GM08714 (cell line): Measurements from ENCODE around the gene KRT9.
"Not testable (repeated sequence)": the region's sequence is repeated elsewhere in the genome, so short reads cannot be mapped to it uniquely, and the experiment has no call there.

Experiments
- H3K4me3 ChIP-seq: fragments of 200-500 bp; sonication (Bioruptor generic); 2 replicates; pipeline ENCODE4 v1.5.1; 2014; ENCODE audit warnings: mild to moderate bottlenecking, low read length, inconsistent platforms
- ZNF274 ChIP-seq: IDR thresholded peaks from 2 replicates; pipeline ENCODE4 v1.6.1; 2012; ENCODE audit warnings: mild to moderate bottlenecking, low read depth, low read length

Gene KRT9

DNA sequence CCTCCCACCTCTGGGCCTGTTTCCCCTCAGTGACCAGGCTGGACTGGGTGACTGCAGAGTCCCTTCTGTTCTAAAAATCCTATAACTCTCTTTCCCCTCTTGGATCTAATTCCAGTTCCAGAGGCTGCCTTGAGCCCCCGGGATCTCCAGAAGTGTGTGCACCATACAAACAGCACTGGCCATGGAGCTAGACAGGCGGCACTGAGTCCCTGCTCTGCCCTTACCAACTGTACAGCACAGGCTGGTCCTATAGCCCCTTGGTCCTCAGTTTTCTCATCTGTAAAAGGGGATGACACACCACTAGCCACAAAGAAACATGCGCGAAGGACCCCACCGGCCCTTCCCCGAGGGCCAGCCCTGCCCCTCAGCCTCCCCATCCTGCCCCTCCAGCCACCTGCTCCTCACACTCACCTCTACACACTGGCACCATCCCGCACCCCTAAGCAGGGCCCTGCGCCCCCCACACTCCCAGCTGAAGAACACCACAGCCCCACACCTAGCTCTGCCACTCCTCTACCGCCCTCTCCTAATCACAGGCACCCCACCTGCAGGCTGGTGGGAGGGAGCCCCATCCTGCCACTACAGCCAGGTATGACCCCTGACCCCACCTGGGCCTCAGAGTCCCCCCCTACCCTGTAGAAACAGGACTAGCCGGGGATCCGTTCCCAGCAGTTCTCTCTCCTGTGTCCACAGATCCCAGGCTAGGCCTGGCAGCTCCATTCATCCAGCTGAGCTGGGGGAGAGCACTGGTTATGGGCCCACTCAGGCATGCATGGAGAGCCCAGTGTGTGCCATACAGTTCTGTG lies 41.6 kb upstream of the KRT9 start:
- TF ChIP-seq ZNF274 = no peak

GRCh38 chr17:41612376-41613160 lies 40.7 kb upstream of the KRT9 start, which contains the start of gene KRT16:
Gene KRT16 (minus strand): TSS chr17:41612767. CDS start chr17:41612688, 79 bp downstream.
- H3K4me3 ChIP-seq = not testable (repeated sequence)

More for the DNA sequence above, 41.6 kb upstream of the KRT9 start:
- H3K4me3 ChIP-seq = no peak overlapping the region

DNA sequence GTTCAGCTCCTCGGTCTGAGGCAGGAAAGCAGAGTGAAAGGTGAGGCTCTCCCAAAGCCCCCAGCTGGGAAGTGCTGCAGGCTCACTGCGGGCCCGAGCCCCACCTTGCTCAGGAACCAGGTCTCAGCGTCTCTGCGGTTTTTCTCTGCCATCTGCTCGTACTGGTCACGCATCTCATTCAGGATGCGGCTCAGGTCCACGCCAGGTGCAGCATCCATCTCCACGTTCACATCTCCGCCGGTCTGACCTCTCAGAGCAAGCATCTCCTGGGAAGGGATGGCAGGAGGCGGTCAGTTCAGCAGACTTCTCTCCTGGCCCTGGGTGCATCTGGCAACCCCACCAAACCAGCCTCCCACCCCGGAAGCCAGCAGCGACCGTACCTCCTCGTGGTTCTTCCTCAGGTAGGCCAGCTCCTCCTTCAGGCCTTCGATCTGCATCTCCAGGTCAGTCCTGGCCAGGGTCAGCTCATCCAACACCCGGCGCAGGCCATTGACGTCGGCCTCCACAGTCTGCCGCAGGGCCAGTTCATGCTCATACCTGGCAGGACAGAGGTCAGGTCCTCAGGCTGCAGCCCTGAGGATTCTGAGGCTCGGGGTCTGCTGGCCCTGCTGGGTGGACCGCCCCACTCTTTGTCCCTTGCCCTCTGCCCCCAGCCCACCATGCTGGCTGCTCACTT lies 39.2 kb upstream of the KRT9 start:
- no peak for TF ChIP-seq ZNF274

GRCh38 chr17:41610061-41610517 lies 38.2 kb upstream of the KRT9 start:
- H3K4me3 ChIP-seq = not testable (repeated sequence)

More for the DNA sequence above, 39.2 kb upstream of the KRT9 start:
- no peak overlapping the region for H3K4me3 ChIP-seq

GRCh38 chr17:41606930-41607329 lies 35.1 kb upstream of the KRT9 start:
- not testable (repeated sequence) for H3K4me3 ChIP-seq

DNA sequence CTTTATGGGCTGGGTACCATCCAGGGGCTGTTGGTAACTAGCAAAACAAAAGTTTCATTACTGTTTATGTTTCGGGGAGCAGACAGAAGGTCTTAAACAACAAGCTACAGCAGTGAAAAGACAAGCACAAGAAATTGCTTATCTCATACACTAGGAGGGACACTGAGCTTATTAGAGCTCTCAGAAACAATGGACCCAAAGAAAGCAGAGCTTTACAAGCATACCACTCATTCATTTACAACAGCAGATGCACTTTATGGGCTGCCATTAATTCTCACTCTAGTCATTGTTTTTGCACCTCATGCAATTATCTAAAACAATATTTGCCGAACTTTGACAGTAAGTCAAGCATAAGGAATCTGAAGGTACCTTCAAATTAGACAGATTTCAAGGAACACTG lies 30.7 kb upstream of the KRT9 start:
- no peak for TF ChIP-seq ZNF274
- no peak overlapping the region for H3K4me3 ChIP-seq

- H3K4me3 ChIP-seq = no peak overlapping the region
- no peak for TF ChIP-seq ZNF274
These were observed 28.5 kb upstream of the KRT9 start for GRCh38 chr17:41600318-41600717.

DNA sequence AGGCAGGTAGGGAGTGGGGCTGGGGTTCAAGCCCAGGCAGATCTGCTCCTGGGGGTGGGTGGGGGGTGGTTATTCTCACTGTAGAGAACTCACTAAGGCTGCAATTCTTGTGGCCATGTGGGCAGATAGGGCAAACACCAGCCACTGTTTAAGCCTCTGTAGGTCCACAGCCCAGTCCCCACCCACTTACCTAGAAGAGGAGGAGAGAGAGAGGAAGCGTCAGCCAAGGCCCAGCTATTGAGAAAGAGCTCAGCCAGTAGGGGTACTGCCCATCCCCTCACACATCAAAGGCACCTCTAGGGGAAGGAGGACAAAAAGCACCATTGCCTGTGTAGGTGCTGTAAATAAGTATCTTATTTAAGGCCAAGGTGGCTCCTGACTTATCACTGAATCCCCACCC lies 27.8 kb upstream of the KRT9 start:
- H3K4me3 ChIP-seq = no peak overlapping the region
- no peak for TF ChIP-seq ZNF274

DNA sequence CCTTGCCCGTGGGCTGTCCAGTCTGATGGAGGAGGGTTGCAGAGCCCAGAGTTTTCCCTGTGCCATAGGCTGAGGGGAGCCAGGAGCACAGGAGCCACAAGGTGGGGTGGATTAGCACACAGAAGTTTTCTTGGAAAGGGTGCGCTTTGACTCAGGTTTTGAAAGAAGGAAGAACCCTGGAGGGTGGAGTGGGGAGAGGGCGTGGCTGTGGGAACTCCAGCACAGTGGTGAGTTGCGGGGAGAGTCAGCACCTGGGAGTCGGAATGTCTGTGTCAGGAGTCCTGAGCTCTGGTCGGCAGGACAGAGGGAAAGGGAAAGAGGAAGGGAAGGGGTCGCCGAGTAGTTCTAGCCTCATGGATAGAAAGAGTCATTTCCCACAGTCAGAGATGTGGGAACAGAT lies 23.7 kb upstream of the KRT9 start:
- H3K4me3 ChIP-seq = no peak overlapping the region
- TF ChIP-seq ZNF274 = no peak

- TF ChIP-seq ZNF274 = no peak
These were observed 22.6 kb upstream of the KRT9 start for GRCh38 chr17:41594363-41594915.

GRCh38 chr17:41593306-41593981 lies 21.6 kb upstream of the KRT9 start:
- H3K4me3 ChIP-seq = no peak overlapping the region
- no peak for TF ChIP-seq ZNF274

More at GRCh38 chr17:41594363-41594915, 22.6 kb upstream of the KRT9 start:
- no peak overlapping the region for H3K4me3 ChIP-seq

DNA sequence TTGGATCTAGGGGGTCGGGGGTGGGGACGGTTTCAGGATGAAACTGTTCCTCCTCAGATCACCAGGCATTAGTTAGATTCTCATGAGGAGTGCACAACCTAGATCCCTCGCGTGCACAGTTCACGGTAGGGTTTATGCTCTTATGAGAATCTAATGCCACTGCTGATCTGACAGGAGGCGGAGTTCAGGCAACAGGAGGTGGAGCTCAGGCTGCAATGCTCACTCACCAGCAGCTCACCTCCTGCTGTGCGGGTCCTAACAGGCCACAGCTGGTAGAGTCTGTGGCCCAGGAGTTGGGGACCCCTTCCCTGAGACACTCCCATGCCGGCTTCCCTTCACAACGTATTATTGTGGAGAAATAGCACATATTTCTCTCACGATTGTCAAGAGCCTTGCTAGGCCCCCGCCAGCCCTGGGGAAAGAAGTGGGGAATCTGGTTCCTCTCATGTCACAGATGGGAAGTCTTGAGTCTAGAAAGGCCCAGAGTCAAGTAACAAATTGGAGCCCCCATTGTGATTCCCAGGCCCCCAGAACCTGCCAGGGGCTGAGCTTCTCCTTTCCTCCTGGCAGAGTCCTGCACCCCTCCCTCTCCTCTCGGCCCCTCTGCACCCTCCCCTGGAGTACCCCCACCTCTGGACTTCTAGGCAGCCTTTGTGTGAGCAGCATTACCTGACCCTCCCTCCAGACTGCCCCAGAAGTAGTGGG lies 20.9 kb upstream of the KRT9 start:
- no peak for TF ChIP-seq ZNF274
- H3K4me3 ChIP-seq = no peak overlapping the region

DNA sequence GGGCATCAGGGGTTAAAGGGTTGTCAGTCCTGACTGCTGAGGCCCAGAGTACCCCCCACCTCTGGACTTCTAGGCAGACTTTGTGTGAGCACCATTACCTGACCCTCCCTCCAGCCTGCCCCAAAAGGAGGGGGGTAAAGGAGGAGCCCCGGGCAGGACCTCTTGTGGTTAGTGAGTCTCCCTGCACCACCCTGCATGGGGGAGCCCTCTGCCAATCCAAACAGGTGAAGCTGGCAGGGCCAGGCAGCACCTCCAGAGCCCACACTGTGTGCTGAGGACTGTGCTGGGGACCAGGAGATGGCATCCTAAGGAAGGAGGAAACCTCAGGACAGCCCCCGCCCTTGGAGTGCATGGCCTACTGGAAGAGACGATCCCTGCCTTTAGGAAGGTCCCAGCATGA lies 17.4 kb upstream of the KRT9 start:
- H3K4me3 ChIP-seq = no peak overlapping the region
- no peak for TF ChIP-seq ZNF274
